ENCODE data around the gene CCR5.
"Not testable (repeated sequence)": the region's sequence is repeated elsewhere in the genome, so short reads cannot be mapped to it uniquely, and the experiment has no call there.

Gene CCR5

DNA sequence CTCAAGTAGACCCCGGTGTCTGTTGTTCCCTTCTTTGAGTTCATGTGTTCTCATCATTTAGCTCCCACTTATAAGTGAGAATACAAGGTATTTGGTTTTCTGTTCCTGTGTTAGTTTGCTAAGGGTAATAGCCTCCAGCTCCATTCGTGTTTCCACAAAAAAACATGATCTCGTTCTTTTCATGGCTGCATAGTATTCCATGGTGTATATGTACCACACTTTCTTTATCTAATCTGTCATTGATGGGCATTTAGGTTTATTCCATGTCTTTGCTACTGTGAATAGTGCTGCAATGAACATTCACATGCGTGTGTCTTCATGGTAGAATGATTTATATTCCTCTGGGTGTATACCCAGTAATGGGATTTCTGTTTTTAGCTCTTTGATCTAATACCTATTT lies 32.2 kb downstream of the CCR5 start:
- not testable (repeated sequence) for H3K27ac ChIP-seq (ENCODE audit: low read depth, low read length); H3K4me3 ChIP-seq (ENCODE audit: low read depth in 1 of 2, low read length in 2 of 2); H3K9me3 ChIP-seq (ENCODE audit: low read length); H3K4me1 ChIP-seq (ENCODE audit: insufficient read depth, low read length); H3K9ac ChIP-seq (ENCODE audit: low read length); H3K36me3 ChIP-seq (ENCODE audit: insufficient read depth, low read length); H3K27me3 ChIP-seq (ENCODE audit: control insufficient read depth in 1 of 2, insufficient read depth in 2 of 2, low read length in 2 of 2)

DNA sequence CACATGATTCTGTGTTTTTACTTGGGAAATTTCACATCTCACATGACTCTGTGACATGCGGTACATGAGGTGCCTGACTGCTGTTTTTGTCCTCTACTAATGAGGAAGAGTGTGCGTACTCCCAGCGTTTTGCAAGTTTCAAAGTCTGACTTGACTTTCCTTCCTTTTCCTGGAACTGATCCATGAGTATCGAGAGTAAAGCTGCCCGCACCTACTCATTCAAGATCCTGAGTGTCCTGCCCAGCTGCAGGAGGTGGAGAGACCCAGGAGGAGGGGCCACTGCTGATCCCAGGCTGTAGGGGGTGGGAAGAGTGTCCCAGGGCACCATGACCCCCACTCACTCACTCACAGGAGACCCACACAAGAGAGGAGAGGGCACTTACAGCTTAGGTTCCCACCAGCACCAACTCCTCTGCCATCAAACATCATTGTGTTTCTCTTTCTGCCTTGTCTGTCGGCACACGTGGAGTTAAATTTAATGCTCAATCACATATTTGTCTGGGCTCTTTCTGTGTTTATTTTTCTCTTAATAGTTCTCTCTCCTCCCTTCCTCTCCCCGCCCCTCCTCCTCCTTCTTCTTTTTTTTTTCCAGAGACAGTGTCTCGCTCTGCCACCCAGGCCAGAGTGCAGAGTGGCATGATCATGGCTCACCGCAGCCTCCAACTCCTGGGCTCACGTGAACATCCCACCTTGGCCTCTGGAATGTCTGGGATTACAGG lies 34.7 kb downstream of the CCR5 start:
- Histone ChIP-seq H3K27ac (ENCODE audit: low read depth, low read length) (peak overlapping the region; percentile 52), H3K36me3 (ENCODE audit: insufficient read depth, low read length) (no peaks in the 10 kb centered on the region), H3K4me1 (ENCODE audit: insufficient read depth, low read length) (no peaks in the 10 kb centered on the region), H3K9ac (ENCODE audit: low read length) (no peak overlapping the region), H3K4me3 (ENCODE audit: low read depth in 1 of 2, low read length in 2 of 2) (no peak overlapping the region), H3K9me3 (ENCODE audit: low read length) (no peaks in the 10 kb centered on the region), H3K27me3 (ENCODE audit: control insufficient read depth in 1 of 2, insufficient read depth in 2 of 2, low read length in 2 of 2) (no peaks in the 10 kb centered on the region)

DNA sequence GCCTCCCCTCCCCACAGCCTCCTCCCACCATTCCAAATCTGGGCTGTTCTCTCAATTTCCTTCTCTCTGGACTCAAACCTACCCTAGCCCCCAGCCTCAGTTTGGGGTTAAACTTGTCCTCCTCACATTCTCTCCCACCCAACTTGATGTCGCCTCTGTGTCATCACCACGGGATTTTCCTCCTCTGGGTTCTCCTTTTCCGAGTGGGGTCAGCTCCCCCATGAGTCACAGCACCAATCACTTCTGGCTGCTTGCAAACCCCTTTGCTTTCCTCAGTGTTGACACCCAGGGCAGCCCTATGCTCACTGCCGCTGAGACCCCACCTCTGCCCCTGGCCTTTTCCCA lies 35.7 kb downstream of the CCR5 start:
- H3K4me1 ChIP-seq (ENCODE audit: insufficient read depth, low read length) = no peaks in the 10 kb centered on the region
- H3K4me3 ChIP-seq (ENCODE audit: low read depth in 1 of 2, low read length in 2 of 2) = no peak overlapping the region
- H3K27me3 ChIP-seq (ENCODE audit: control insufficient read depth in 1 of 2, insufficient read depth in 2 of 2, low read length in 2 of 2) = no peaks in the 10 kb centered on the region
- H3K9ac ChIP-seq (ENCODE audit: low read length) = no peak overlapping the region
- H3K36me3 ChIP-seq (ENCODE audit: insufficient read depth, low read length) = no peaks in the 10 kb centered on the region
- H3K27ac ChIP-seq (ENCODE audit: low read depth, low read length) = peak overlapping the region; percentile 1
- H3K9me3 ChIP-seq (ENCODE audit: low read length) = no peaks in the 10 kb centered on the region

DNA sequence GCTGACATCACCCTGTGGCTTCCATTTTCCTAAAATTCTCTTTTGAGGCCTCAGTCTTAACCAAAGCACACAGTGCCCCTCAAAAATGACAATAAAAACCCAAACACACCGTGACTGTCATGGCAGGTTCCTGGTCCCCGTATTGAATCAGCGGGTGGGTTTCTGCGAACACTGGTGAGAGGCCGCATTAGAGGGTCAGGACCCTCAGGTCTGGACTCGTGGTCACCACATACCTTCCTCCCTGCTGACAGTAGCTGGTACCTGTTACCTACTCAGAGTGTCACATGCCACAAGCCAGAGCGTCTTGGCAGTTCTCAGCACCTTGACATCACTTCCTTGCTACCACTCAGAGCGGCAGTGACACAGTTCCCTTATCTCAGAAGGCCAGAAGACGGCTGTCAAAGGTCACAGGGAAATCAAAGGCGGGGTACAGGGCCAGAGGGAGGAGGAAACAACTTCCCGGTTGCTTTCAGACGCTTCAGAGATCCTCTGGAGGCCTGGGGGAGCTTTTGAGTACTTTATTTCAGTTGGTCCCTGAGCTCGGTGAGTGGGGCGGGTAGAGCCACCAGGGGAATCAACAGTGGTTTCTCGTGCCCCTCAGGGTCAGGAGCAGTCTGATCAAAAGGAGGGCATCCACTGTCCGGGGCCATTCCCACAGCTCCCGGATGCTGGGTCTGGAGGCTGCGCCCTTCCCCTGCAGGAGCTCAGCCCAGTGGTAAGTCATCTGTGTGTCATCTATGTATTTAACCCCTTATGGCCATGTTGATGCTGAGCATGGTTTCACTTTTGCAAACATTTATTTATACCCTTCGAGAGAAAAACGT lies 36.3 kb downstream of the CCR5 start, which contains the start of the genes CCR5AS and CCRL2:
Gene CCR5AS, minus strand, starts transcription at position 279 of the 824 bp plus-strand sequence.
Gene CCRL2, plus strand, starts transcription at position 472 of the 824 bp plus-strand sequence. CDS start 821 bp downstream, outside the sequence.
- Histone ChIP-seq H3K4me1 (ENCODE audit: insufficient read depth, low read length) (no peaks in the 10 kb centered on the region), H3K27me3 (ENCODE audit: control insufficient read depth in 1 of 2, insufficient read depth in 2 of 2, low read length in 2 of 2) (no peaks in the 10 kb centered on the region), H3K9ac (ENCODE audit: low read length) (no peak within 1 kb of the TSS), H3K27ac (ENCODE audit: low read depth, low read length) (peak within 1 kb of the TSS; percentile 52), H3K4me3 (ENCODE audit: low read depth in 1 of 2, low read length in 2 of 2) (peak within 1 kb of the TSS in 1 of 2 donors; percentile 27), H3K9me3 (ENCODE audit: low read length) (no peaks in the 10 kb centered on the region), H3K36me3 (ENCODE audit: insufficient read depth, low read length) (no peaks in the 10 kb centered on the region)

DNA sequence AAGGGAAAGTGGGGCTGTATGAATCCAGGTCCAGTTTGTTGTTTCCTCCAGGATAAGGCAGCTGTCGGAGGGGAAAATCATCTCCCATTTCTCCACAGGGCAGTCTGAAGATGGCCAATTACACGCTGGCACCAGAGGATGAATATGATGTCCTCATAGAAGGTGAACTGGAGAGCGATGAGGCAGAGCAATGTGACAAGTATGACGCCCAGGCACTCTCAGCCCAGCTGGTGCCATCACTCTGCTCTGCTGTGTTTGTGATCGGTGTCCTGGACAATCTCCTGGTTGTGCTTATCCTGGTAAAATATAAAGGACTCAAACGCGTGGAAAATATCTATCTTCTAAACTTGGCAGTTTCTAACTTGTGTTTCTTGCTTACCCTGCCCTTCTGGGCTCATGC lies 37.2 kb downstream of the CCR5 start:
- H3K36me3 ChIP-seq (ENCODE audit: insufficient read depth, low read length) = no peaks in the 10 kb centered on the region
- H3K9ac ChIP-seq (ENCODE audit: low read length) = no peak overlapping the region
- no peaks in the 10 kb centered on the region for H3K9me3 ChIP-seq (ENCODE audit: low read length)
- no peak overlapping the region for H3K4me3 ChIP-seq (ENCODE audit: low read depth in 1 of 2, low read length in 2 of 2)
- no peaks in the 10 kb centered on the region for H3K27me3 ChIP-seq (ENCODE audit: control insufficient read depth in 1 of 2, insufficient read depth in 2 of 2, low read length in 2 of 2)
- H3K27ac ChIP-seq (ENCODE audit: low read depth, low read length) = no peak overlapping the region
- no peaks in the 10 kb centered on the region for H3K4me1 ChIP-seq (ENCODE audit: insufficient read depth, low read length)

DNA sequence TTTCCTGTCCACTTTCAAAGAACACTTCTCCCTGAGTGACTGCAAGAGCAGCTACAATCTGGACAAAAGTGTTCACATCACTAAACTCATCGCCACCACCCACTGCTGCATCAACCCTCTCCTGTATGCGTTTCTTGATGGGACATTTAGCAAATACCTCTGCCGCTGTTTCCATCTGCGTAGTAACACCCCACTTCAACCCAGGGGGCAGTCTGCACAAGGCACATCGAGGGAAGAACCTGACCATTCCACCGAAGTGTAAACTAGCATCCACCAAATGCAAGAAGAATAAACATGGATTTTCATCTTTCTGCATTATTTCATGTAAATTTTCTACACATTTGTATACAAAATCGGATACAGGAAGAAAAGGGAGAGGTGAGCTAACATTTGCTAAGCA lies 38.1 kb downstream of the CCR5 start:
- Histone ChIP-seq H3K4me3 (ENCODE audit: low read depth in 1 of 2, low read length in 2 of 2) (no peak overlapping the region), H3K27me3 (ENCODE audit: control insufficient read depth in 1 of 2, insufficient read depth in 2 of 2, low read length in 2 of 2) (no peaks in the 10 kb centered on the region), H3K9ac (ENCODE audit: low read length) (no peak overlapping the region), H3K9me3 (ENCODE audit: low read length) (no peaks in the 10 kb centered on the region), H3K4me1 (ENCODE audit: insufficient read depth, low read length) (no peaks in the 10 kb centered on the region), H3K36me3 (ENCODE audit: insufficient read depth, low read length) (no peaks in the 10 kb centered on the region), H3K27ac (ENCODE audit: low read depth, low read length) (no peak overlapping the region)

DNA sequence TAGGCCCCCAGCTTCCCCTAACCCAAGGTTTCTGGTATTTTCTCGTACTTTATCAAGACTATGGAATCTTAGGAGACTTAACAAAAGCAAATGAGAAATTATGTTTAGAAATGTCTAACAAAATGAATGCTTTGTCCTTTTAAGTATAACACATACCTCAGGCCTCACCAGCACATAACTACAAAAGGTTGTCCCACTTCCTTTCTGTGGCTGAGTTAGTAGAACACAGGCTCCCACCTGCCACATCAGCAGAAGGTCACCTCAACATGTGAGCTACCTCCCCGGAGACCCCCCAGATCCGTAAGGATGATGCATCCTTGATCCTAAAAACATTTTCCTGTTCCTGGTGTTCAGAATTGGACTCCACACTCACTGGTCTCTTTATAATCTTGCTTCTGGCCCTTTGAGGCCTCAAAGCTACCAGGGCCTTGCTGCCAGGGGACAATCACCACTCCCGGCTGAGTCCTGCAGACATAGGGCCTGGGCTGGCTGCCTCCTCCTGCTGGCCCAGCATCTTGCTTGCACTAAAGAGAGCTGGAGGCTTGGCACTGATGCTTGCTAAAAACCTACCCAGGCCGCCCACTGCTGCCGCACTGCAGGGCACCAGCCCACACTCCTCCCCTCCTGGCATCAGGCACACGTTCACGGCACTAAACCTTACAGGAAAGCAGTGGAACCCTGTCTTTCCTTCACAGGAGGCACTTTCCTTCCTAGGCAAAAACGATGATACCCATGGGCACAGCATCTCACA lies 39.2 kb downstream of the CCR5 start:
- Histone ChIP-seq H3K36me3 (ENCODE audit: insufficient read depth, low read length) (no peaks in the 10 kb centered on the region), H3K4me3 (ENCODE audit: low read depth in 1 of 2, low read length in 2 of 2) (no peak overlapping the region), H3K27ac (ENCODE audit: low read depth, low read length) (no peak overlapping the region), H3K9ac (ENCODE audit: low read length) (no peak overlapping the region), H3K4me1 (ENCODE audit: insufficient read depth, low read length) (no peaks in the 10 kb centered on the region), H3K9me3 (ENCODE audit: low read length) (no peaks in the 10 kb centered on the region), H3K27me3 (ENCODE audit: control insufficient read depth in 1 of 2, insufficient read depth in 2 of 2, low read length in 2 of 2) (no peaks in the 10 kb centered on the region)

DNA sequence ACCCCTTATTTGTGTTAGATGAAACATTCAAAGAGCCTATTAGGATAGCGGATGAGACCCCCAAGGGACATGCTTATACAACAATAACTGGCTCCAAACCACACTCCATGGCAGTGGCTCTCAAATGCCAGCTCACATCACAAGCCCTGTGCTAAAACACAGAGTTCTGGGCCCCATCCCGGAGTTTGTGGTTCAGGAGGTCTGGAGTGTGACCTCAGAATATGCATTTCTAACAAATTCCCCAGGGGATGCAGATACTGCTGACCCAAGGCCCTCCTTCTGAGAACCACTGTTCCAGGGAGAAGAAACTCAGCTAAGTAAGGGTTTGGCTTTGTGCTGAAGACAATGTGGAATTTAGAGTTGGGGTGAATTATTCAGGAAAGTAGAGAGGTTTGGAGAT lies 39.9 kb downstream of the CCR5 start:
- Histone ChIP-seq H3K27me3 (ENCODE audit: control insufficient read depth in 1 of 2, insufficient read depth in 2 of 2, low read length in 2 of 2) (no peaks in the 10 kb centered on the region), H3K9me3 (ENCODE audit: low read length) (no peaks in the 10 kb centered on the region), H3K27ac (ENCODE audit: low read depth, low read length) (no peak overlapping the region), H3K4me3 (ENCODE audit: low read depth in 1 of 2, low read length in 2 of 2) (no peak overlapping the region), H3K36me3 (ENCODE audit: insufficient read depth, low read length) (no peaks in the 10 kb centered on the region), H3K9ac (ENCODE audit: low read length) (no peak overlapping the region), H3K4me1 (ENCODE audit: insufficient read depth, low read length) (no peaks in the 10 kb centered on the region)

DNA sequence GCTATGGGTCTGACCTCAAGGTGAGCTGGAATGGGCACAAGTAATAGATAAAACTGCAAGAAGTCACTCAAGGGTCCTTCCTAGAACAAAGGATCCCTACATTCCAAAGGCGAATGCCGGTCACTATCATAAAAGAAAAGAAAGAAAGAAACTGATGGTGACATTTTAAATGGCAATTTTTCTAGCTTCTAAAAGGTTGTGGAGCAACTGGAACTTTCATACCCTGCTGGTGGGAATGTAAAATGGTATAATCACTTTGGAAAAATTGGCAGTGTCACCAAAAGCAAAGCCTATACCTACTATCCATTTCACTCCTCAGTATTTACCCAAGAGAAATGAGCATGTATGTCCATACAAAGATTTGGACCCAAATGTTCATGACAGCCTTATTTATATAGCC lies 40.5 kb downstream of the CCR5 start:
- Histone ChIP-seq H3K27ac (ENCODE audit: low read depth, low read length) (no peak overlapping the region), H3K4me3 (ENCODE audit: low read depth in 1 of 2, low read length in 2 of 2) (no peak overlapping the region), H3K9ac (ENCODE audit: low read length) (no peak overlapping the region), H3K4me1 (ENCODE audit: insufficient read depth, low read length) (no peaks in the 10 kb centered on the region), H3K27me3 (ENCODE audit: control insufficient read depth in 1 of 2, insufficient read depth in 2 of 2, low read length in 2 of 2) (no peaks in the 10 kb centered on the region), H3K36me3 (ENCODE audit: insufficient read depth, low read length) (no peaks in the 10 kb centered on the region), H3K9me3 (ENCODE audit: low read length) (no peaks in the 10 kb centered on the region)

DNA sequence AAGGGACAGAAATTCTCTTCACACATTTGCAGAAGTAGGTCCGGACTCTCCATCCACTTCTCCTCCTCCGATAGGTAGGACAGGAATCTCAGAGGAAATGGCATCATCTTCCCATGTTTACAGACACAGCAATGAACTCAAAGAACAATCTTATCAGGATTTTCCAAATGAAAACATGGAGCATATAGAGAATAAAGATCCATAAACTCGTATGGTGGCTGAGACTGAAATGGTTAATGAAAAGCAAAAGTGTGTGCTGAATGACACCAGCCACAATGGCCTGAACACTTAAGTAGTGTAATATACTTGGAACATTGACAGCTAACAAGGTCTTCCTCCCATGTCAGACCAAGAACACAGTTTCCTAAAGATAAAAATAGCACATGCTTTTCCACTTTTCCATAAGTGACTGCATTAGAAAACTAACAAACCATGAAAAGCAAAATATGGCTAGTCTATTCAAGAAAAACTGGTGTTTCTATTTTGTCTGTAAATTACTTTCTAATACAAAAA lies 42.1 kb downstream of the CCR5 start:
- Histone ChIP-seq H3K4me3 (ENCODE audit: low read depth in 1 of 2, low read length in 2 of 2) (no peak overlapping the region), H3K9me3 (ENCODE audit: low read length) (no peaks in the 10 kb centered on the region), H3K36me3 (ENCODE audit: insufficient read depth, low read length) (no peaks in the 10 kb centered on the region), H3K9ac (ENCODE audit: low read length) (no peak overlapping the region), H3K27me3 (ENCODE audit: control insufficient read depth in 1 of 2, insufficient read depth in 2 of 2, low read length in 2 of 2) (no peaks in the 10 kb centered on the region), H3K4me1 (ENCODE audit: insufficient read depth, low read length) (no peaks in the 10 kb centered on the region), H3K27ac (ENCODE audit: low read depth, low read length) (no peak overlapping the region)

DNA sequence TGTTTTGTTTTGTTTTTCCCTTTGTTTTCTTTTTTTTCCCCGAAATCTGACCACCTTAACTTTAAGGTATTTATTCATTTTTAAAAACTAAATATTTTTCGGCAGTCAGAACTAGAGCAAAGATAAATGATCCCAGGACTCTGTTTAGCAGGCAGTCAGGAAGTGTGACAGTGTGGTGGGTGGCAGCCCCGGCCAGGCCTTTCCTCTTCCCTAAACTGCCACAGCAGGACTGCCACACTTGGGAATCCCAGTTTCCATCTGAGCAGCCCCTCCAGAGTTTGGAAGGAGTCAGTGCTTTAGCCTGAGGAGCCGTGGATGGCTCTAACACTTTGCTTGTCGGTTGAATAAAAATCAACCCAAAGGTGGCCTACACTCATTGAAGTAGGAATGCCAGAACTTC lies 43.2 kb downstream of the CCR5 start:
- Histone ChIP-seq H3K27ac (ENCODE audit: low read depth, low read length) (no peak overlapping the region), H3K4me1 (ENCODE audit: insufficient read depth, low read length) (no peaks in the 10 kb centered on the region), H3K9me3 (ENCODE audit: low read length) (no peaks in the 10 kb centered on the region), H3K27me3 (ENCODE audit: control insufficient read depth in 1 of 2, insufficient read depth in 2 of 2, low read length in 2 of 2) (no peaks in the 10 kb centered on the region), H3K9ac (ENCODE audit: low read length) (no peak overlapping the region), H3K4me3 (ENCODE audit: low read depth in 1 of 2, low read length in 2 of 2) (no peak overlapping the region), H3K36me3 (ENCODE audit: insufficient read depth, low read length) (no peaks in the 10 kb centered on the region)

Measured in muscle layer of colon (tissue), 2 donors.